AG04449 (cell line): ENCODE results near the gene MRPL14.
A peak's percentile ranks its signal among the peaks of the same experiment; 100 is the strongest.

ENCODE experiments used
- CTCF ChIA-PET: fragments of 350-600 bp; formaldehyde crosslinking; extraction: SDS; loops from one replicate; lab custom pipeline; 2021; ENCODE audit warnings: antibody characterized with exemption; lab: Yijun Ruan, JAX
- POLR2A ChIA-PET: fragments of 400-600, 350-600 bp; formaldehyde crosslinking; extraction: SDS; loops from one replicate; lab custom pipeline; 2020; ENCODE audit warnings: antibody characterized with exemption, inconsistent platforms; lab: Yijun Ruan, JAX
- DNase-seq: peaks from one replicate; pipeline ENCODE4 v3.0.0-alpha.2; 2010; ENCODE audit warnings: low read depth, low spot score
- H3K4me3 ChIP-seq: 2 replicates; pipeline ENCODE4 v1.5.1; 2011; ENCODE audit warnings: low read depth, mild to moderate bottlenecking, control low read depth, low read length
- TF ChIP-seq, protein P1 (sequence below): IDR thresholded peaks from one replicate; pipeline ENCODE4 v1.5.1; 2011; ENCODE audit warnings: mild to moderate bottlenecking, moderate library complexity, low read length, control low read depth, inconsistent platforms; ENCODE audit not compliant: insufficient read depth; ENCODE audit errors: missing control alignments

MRPL14 gene

DNA sequence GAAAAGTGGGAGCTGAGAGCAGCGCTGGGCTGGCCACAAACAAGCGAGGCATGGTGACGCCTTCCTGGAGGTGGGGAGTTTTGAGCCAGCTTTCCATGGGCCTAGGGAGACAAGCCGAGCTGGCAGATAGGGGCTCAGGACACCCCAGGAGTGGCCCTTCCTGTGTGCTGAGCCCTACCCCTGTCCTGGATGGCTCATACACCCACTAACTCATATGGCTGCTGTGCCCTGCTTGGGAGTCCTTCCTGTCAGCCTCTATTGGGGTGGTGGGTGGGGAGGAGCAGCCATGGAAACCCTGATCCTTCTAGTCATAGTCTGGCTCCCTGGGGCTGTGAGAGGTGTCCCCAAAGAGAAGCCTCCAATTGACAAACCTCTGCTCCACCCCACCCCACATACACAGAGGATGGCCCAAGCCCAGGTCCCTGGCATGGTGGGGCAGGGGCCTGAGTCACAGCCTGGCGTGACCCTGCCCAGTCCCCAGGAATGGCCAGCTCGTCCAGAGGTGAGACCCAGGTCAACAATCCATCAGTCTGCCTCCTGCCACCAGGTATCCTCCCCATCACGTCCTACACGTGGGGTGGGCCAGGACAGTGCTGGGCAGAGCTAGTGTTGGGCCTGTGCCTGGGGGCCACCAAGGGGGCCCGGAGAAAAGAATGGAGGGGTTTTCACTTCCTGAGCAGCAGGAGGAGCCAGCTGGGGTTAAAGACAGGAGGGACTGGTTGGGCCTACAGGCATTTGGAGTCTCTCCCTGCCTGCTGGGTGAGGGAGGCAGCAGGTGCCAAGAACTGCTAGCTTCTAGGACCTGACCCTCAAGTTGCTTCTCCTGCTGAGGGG, 52.2 kb downstream of the MRPL14 start:
- ChIA-PET CTCF (interaction anchor here (0.6 to 15.8 kb wide), 80 partner anchors 9 to 468 kb away, joined by 3 to 324 read pairs (median 5); partner anchors contain the start of genes MRPS18A and VEGFA), POLR2A (interaction anchor here (1.3 to 4.8 kb wide), 5 partner anchors 64 to 306 kb away, joined by 3 to 26 read pairs (median 9); partner anchors contain the start of gene VEGFA)
- H3K4me3 ChIP-seq = no peak overlapping the region
- DNase-seq = no peak
- TF ChIP-seq, protein P1, sequence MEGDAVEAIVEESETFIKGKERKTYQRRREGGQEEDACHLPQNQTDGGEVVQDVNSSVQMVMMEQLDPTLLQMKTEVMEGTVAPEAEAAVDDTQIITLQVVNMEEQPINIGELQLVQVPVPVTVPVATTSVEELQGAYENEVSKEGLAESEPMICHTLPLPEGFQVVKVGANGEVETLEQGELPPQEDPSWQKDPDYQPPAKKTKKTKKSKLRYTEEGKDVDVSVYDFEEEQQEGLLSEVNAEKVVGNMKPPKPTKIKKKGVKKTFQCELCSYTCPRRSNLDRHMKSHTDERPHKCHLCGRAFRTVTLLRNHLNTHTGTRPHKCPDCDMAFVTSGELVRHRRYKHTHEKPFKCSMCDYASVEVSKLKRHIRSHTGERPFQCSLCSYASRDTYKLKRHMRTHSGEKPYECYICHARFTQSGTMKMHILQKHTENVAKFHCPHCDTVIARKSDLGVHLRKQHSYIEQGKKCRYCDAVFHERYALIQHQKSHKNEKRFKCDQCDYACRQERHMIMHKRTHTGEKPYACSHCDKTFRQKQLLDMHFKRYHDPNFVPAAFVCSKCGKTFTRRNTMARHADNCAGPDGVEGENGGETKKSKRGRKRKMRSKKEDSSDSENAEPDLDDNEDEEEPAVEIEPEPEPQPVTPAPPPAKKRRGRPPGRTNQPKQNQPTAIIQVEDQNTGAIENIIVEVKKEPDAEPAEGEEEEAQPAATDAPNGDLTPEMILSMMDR = no peak

DNA sequence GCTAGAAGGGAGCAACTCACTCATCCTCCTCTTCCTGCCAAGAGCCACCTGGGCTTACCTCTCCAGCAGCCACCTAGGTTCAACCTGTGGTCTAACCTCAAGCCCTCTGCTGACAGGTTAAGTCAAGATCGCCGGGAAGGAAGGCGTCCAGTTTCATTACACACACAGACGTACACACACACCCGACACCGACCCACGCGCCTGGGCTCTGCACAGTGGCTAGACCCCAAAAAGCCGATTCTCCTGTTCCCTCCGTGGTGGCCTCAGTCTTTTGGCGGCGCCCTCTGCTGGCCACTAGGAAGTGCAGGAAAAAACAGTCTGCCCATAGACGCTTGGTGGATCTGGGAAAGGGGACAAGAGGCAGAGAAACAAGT, 52.8 kb downstream of the MRPL14 start:
- CTCF ChIA-PET = interaction anchor here (0.6 to 15.8 kb wide), 82 partner anchors 10 to 468 kb away, joined by 3 to 324 read pairs (median 5); partner anchors contain the start of genes GTPBP2, MRPS18A and VEGFA
- DNase-seq = no peak
- POLR2A ChIA-PET = interaction anchor here (1.3 to 4.8 kb wide), 5 partner anchors 63 to 305 kb away, joined by 3 to 26 read pairs (median 9); partner anchors contain the start of gene VEGFA
- no peak overlapping the region for H3K4me3 ChIP-seq
- TF ChIP-seq, protein P1 = peak; percentile 92

DNA sequence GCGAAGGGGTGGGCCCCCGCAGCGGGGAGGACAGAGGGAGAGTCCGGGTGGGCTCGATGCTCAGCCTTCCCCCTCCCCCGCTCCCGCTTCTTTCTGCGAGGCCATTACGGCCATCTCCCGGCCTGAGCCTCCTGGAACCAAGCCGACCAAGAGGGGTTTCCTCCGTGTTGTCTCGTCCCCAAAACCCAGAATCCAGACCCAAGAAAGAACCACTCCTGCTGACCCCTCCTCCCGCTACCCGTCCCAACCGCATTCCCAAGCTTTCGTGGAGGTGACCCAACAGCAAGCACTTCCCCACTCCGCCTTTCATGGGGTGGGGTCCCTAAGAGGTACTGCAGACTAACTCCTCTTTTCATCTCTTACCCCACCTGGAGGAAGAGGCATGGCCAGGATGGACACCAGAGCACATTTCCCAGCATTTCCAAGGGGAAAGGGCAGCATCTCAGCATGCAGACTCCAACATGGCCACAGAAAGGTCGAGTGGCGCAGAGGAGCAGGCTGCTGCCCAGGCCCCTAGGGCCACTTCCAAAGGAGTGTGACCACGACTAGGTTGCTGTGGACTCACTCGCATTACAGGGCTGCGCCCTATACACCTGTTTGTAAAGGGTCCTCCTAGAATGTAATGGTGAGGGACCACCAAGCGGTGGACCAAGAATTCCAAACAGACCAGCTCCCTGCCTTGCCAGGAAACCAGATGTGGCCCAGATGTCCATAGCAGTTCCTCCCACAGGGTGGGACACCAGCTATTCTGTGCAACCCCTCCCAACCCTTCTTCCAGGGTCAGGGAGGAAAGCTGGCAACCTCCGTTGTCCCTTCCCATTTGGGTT, 53.4 kb downstream of the MRPL14 start:
- ChIA-PET CTCF (interaction anchor here (0.6 to 15.8 kb wide), 59 partner anchors 11 to 467 kb away, joined by 3 to 324 read pairs (median 6); partner anchors contain the start of genes GTPBP2, MRPS18A and VEGFA), POLR2A (interaction anchor here (0.6 to 4.8 kb wide), 7 partner anchors 16 to 305 kb away, joined by 3 to 26 read pairs (median 8); partner anchors contain the start of gene VEGFA)
- DNase-seq = no peak

DNA sequence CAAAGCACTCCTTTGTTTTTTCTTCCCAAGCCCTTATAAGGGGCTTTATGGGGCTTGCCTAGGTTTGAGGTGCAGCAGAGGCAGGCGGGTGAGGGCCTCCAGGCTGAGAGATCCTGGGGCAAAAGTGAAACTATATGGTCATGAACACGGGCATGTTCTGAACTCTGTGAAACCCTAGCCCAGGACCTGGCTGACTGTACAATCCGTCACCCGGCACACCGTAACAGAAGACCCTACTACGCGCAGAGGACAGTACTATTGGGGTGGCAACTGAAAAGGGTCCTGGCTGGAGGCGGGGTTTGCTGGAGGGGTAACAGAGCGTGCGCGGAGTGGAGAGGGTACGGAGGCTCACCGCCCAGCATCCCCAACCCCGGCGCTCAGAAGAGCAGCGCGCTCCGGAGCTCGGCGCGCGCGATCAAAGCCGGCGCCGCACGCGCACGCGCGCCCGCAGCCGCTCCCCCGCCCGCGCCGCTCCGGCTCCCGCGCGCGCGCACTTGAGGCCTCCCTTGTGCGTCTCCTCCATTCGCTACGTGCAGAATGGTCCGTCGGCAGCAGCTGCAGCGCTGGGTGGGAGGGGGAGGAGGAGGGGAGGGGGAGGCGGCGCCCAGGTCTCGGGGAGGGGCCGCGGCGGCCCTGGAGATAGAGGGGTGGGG, 54.2 kb downstream of the MRPL14 start:
- ChIA-PET POLR2A (interaction anchor here (0.6 to 4.8 kb wide), 6 partner anchors 12 to 304 kb away, joined by 3 to 26 read pairs (median 8); partner anchors contain the start of gene VEGFA), CTCF (interaction anchor here (0.6 to 15.8 kb wide), 23 partner anchors 10 to 464 kb away, joined by 3 to 324 read pairs (median 17); partner anchors contain the start of gene VEGFA)
- DNase-seq = no peak
- TF ChIP-seq, protein P1 = no peak
- peak overlapping the region; percentile 49 for H3K4me3 ChIP-seq

More for the DNA sequence above, 53.4 kb downstream of the MRPL14 start:
- H3K4me3 ChIP-seq = peak overlapping the region; percentile 29
- TF ChIP-seq, protein P1 = no peak

DNA sequence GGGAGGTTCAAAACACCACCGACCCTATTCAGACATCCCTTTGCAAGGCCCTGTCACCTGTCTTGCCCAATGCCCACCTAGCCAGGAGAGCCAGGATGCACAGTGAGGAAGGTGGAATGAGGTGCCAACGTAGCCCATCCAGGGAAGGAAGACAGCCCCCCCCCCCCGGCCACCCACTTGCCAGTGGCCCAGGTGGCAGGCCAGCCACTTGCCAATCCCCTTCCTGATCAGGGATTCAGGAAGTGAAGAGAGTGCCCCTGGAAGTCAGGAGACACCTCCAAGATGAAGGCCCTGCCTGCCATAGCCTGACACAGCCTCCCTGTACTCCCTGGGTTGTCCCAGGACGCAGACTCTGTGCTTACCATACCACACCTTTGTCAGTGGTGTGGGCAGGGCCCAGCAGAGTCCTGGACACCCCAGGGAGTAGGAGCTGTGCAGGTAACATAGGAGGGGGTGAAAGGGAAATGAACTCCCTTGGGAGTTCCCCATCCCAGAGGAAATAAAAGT, 54.7 kb downstream of the MRPL14 start:
- POLR2A ChIA-PET = interaction anchor here (0.8 to 4.8 kb wide), 7 partner anchors 11 to 303 kb away, joined by 4 to 26 read pairs (median 8); partner anchors contain the start of gene VEGFA
- H3K4me3 ChIP-seq = peak overlapping the region; percentile 49
- TF ChIP-seq, protein P1 = no peak
- DNase-seq = no peak
- CTCF ChIA-PET = interaction anchor here (0.7 to 15.8 kb wide), 14 partner anchors 9 to 401 kb away, joined by 3 to 324 read pairs (median 30); partner anchors contain the start of gene VEGFA
